Suprapubic skin (tissue), 3 donors: ENCODE data around the gene CGNL1.

Experiments
- POLR2A ChIP-seq, 2 donors: fragments of 450-650 bp; IDR thresholded peaks; one replicate each; pipeline ENCODE4 v1.6.1; 2017; ENCODE audit warnings: antibody characterized with exemption in 2 of 2, mild to moderate bottlenecking in 2 of 2, moderate library complexity in 2 of 2
- TF ChIP-seq, protein P1 (sequence below), 2 donors: fragments of 200-600 bp in 1 of 2; fragments of 450-650 bp in 1 of 2; sonication (generic) in 1 of 2; IDR thresholded peaks; one replicate each; pipeline ENCODE4 v1.5.1; 2016 to 2019; ENCODE audit warnings: antibody characterized with exemption in 2 of 2, mild to moderate bottlenecking in 1 of 2, moderate library complexity in 1 of 2

DNA sequence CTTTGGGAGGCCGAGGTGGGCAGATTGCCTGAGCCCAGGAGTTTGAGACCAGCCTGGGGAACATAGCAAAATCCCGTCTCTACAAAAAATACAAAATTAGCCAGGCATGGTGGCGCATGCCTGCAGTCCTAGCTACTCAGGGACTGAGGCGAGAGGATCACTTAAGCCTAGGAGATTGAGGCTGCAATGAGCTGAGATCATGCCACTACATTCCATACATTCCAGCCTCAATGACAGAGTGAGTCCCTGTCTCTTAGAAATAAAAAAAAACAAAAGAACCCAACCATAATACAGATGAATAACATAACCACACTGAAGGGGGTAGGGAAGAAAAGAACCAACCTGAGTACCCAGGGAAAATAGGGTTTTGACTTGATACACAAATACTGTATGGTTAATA, 19.7 kb upstream of the CGNL1 start:
- TF ChIP-seq, protein P1, sequence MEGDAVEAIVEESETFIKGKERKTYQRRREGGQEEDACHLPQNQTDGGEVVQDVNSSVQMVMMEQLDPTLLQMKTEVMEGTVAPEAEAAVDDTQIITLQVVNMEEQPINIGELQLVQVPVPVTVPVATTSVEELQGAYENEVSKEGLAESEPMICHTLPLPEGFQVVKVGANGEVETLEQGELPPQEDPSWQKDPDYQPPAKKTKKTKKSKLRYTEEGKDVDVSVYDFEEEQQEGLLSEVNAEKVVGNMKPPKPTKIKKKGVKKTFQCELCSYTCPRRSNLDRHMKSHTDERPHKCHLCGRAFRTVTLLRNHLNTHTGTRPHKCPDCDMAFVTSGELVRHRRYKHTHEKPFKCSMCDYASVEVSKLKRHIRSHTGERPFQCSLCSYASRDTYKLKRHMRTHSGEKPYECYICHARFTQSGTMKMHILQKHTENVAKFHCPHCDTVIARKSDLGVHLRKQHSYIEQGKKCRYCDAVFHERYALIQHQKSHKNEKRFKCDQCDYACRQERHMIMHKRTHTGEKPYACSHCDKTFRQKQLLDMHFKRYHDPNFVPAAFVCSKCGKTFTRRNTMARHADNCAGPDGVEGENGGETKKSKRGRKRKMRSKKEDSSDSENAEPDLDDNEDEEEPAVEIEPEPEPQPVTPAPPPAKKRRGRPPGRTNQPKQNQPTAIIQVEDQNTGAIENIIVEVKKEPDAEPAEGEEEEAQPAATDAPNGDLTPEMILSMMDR (IDR thresholded peaks at IDR 0.05): no peak
- no peak for TF ChIP-seq POLR2A (IDR thresholded peaks at IDR 0.05)
